ENCODE data around the gene DAB2IP. TPM values are rescaled to one million over a fixed set of nuclear protein-coding genes. Genes with fewer than 3 reads are reported as not detected.

The DAB2IP gene
- total and polyA plus RNA-seq, 4 donors: 2.3 to 13.1 (median 5.4) TPM

DNA sequence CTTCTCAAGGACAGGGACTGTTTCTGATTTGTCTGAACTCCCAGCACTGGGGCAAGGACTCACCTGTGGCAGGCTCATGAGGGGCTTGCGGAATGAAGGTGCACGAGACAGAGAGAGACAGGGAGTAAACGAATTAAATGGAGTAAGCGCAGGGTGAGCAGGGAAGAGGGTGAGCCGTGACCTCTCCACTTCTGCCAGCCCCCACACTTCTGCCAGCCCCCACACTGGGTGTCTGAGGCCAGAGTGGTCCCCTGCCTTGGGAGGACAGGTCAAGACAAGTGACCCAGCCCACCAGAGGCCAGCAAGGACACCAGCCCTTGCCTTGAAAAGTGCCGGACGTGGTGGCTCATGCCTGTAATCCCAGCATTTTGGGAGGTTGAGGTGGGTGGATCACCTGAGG, 37.2 kb downstream of the DAB2IP start:
- no peak for DNase-seq (ENCODE audit: low spot score)
- Histone ChIP-seq H3K27ac (ENCODE audit: low read depth in 1 of 2, low read length in 2 of 2) (no peak overlapping the region), H3K4me3 (ENCODE audit: low read depth in 1 of 3, low read length in 3 of 3) (no peak overlapping the region), H3K27me3 (ENCODE audit: control insufficient read depth in 4 of 4, insufficient read depth in 4 of 4, low read length in 3 of 4) (no peaks in the 10 kb centered on the region), H3K9ac (ENCODE audit: low read depth in 1 of 2, low read length in 2 of 2) (no peak overlapping the region), H3K36me3 (ENCODE audit: control insufficient read depth in 4 of 4, insufficient read depth in 3 of 4, low read depth in 1 of 4, low read length in 3 of 4) (no peaks in the 10 kb centered on the region), H3K4me1 (ENCODE audit: control insufficient read depth in 4 of 4, insufficient read depth in 4 of 4, low read length in 3 of 4) (peaks cover 0 to 2% (median 0%) of the 10 kb centered on the region in 4 donors), H3K9me3 (ENCODE audit: control insufficient read depth in 4 of 4, low read length in 3 of 4) (no peaks in the 10 kb centered on the region)
- 95% methylated on average over 7 of the region's 7 CpGs for WGBS
- TF ChIP-seq GABPA (IDR thresholded peaks at IDR 0.05 in 1 of 2, conservative IDR thresholded peaks at IDR 0.05 in 1 of 2) (no peak), JUND (IDR thresholded peaks at IDR 0.05) (no peak), TAF1 (conservative IDR thresholded peaks at IDR 0.05) (no peak), HNF4G (IDR thresholded peaks at IDR 0.05) (no peak), YY1 (IDR thresholded peaks at IDR 0.05) (no peak)
- TF ChIP-seq, protein P1, sequence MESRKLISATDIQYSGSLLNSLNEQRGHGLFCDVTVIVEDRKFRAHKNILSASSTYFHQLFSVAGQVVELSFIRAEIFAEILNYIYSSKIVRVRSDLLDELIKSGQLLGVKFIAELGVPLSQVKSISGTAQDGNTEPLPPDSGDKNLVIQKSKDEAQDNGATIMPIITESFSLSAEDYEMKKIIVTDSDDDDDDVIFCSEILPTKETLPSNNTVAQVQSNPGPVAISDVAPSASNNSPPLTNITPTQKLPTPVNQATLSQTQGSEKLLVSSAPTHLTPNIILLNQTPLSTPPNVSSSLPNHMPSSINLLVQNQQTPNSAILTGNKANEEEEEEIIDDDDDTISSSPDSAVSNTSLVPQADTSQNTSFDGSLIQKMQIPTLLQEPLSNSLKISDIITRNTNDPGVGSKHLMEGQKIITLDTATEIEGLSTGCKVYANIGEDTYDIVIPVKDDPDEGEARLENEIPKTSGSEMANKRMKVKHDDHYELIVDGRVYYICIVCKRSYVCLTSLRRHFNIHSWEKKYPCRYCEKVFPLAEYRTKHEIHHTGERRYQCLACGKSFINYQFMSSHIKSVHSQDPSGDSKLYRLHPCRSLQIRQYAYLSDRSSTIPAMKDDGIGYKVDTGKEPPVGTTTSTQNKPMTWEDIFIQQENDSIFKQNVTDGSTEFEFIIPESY (IDR thresholded peaks at IDR 0.05): no peak

DNA sequence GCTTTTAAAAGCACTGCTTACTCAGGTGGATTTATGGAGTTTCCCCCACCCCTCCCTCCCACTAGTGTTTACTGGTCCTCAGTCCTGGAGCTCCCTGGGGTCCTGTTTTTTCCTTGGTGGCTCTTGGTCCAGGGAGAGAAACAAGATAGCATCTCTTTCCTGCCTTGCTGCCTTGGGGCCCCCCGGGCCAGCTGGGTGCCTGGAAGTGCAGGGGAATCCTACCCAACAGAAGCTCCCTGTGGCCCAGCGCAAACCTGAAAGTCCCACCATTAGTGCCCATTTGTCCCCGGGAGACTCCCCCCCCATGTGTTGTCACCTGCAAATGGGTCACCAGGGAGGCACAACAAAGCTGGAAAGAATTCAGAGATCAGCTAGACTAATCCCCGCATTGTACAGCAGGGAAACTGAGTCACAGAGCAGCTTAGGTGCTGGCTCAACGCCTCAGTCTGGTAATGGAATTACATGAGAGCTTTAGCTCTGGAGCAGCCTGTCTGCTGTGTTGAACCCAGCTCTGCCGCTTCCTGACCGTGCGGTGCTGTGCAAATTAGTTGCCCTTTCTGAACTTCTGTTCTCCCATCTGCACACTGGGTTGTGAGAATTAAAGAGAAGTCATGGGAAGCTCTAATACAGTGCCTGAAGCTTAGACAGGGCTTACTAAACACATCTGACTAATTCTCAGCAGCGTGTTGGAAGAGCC, 38.2 kb downstream of the DAB2IP start:
- TF ChIP-seq GABPA (IDR thresholded peaks at IDR 0.05 in 1 of 2, conservative IDR thresholded peaks at IDR 0.05 in 1 of 2) (no peak), FOXA1 (IDR thresholded peaks at IDR 0.05) (no peak), YY1 (IDR thresholded peaks at IDR 0.05) (no peak), HNF4G (IDR thresholded peaks at IDR 0.05) (no peak), RAD21 (IDR thresholded peaks at IDR 0.05) (no peak)
- Histone ChIP-seq H3K27ac (ENCODE audit: low read depth in 1 of 2, low read length in 2 of 2) (no peak overlapping the region), H3K27me3 (ENCODE audit: control insufficient read depth in 4 of 4, insufficient read depth in 4 of 4, low read length in 3 of 4) (no peaks in the 10 kb centered on the region), H3K4me1 (ENCODE audit: control insufficient read depth in 4 of 4, insufficient read depth in 4 of 4, low read length in 3 of 4) (peaks cover 0 to 2% (median 0%) of the 10 kb centered on the region in 4 donors), H3K9me3 (ENCODE audit: control insufficient read depth in 4 of 4, low read length in 3 of 4) (no peaks in the 10 kb centered on the region), H3K9ac (ENCODE audit: low read depth in 1 of 2, low read length in 2 of 2) (no peak overlapping the region), H3K4me3 (ENCODE audit: low read depth in 1 of 3, low read length in 3 of 3) (no peak overlapping the region), H3K36me3 (ENCODE audit: control insufficient read depth in 4 of 4, insufficient read depth in 3 of 4, low read depth in 1 of 4, low read length in 3 of 4) (no peaks in the 10 kb centered on the region)
- DNase-seq (ENCODE audit: low spot score): no peak
- WGBS: 94% methylated on average over 9 of the region's 9 CpGs

- no peak for DNase-seq (ENCODE audit: low spot score)
- 93% methylated on average over 8 of the region's 8 CpGs for WGBS
- no peak overlapping the region for H3K4me3 ChIP-seq (ENCODE audit: low read depth in 1 of 3, low read length in 3 of 3)
- H3K27ac ChIP-seq (ENCODE audit: low read depth in 1 of 2, low read length in 2 of 2): no peak overlapping the region
- no peak for TF ChIP-seq RXRA (IDR thresholded peaks at IDR 0.05)
- no peak for TF ChIP-seq FOXA2 (IDR thresholded peaks at IDR 0.05)
- TF ChIP-seq SP1 (IDR thresholded peaks at IDR 0.05): no peak
- TF ChIP-seq MAX (IDR thresholded peaks at IDR 0.05): no peak
- no peak for TF ChIP-seq TAF1 (conservative IDR thresholded peaks at IDR 0.05)
- TF ChIP-seq EGR1 (IDR thresholded peaks at IDR 0.05; ENCODE audit: low read depth in 2 of 2): no peak
- TF ChIP-seq RAD21 (IDR thresholded peaks at IDR 0.05): no peak
- no peak for TF ChIP-seq FOXA1 (IDR thresholded peaks at IDR 0.05)
- TF ChIP-seq ATF3 (IDR thresholded peaks at IDR 0.05): no peak
- TF ChIP-seq YY1 (IDR thresholded peaks at IDR 0.05): no peak
- TF ChIP-seq, protein P2, sequence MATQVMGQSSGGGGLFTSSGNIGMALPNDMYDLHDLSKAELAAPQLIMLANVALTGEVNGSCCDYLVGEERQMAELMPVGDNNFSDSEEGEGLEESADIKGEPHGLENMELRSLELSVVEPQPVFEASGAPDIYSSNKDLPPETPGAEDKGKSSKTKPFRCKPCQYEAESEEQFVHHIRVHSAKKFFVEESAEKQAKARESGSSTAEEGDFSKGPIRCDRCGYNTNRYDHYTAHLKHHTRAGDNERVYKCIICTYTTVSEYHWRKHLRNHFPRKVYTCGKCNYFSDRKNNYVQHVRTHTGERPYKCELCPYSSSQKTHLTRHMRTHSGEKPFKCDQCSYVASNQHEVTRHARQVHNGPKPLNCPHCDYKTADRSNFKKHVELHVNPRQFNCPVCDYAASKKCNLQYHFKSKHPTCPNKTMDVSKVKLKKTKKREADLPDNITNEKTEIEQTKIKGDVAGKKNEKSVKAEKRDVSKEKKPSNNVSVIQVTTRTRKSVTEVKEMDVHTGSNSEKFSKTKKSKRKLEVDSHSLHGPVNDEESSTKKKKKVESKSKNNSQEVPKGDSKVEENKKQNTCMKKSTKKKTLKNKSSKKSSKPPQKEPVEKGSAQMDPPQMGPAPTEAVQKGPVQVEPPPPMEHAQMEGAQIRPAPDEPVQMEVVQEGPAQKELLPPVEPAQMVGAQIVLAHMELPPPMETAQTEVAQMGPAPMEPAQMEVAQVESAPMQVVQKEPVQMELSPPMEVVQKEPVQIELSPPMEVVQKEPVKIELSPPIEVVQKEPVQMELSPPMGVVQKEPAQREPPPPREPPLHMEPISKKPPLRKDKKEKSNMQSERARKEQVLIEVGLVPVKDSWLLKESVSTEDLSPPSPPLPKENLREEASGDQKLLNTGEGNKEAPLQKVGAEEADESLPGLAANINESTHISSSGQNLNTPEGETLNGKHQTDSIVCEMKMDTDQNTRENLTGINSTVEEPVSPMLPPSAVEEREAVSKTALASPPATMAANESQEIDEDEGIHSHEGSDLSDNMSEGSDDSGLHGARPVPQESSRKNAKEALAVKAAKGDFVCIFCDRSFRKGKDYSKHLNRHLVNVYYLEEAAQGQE (IDR thresholded peaks at IDR 0.05): no peak
- H3K9me3 ChIP-seq (ENCODE audit: control insufficient read depth in 4 of 4, low read length in 3 of 4): no peaks in the 10 kb centered on the region
- H3K27me3 ChIP-seq (ENCODE audit: control insufficient read depth in 4 of 4, insufficient read depth in 4 of 4, low read length in 3 of 4): no peaks in the 10 kb centered on the region
- no peak overlapping the region for H3K9ac ChIP-seq (ENCODE audit: low read depth in 1 of 2, low read length in 2 of 2)
- H3K4me1 ChIP-seq (ENCODE audit: control insufficient read depth in 4 of 4, insufficient read depth in 4 of 4, low read length in 3 of 4): peaks cover 0 to 2% (median 0%) of the 10 kb centered on the region in 4 donors
- H3K36me3 ChIP-seq (ENCODE audit: control insufficient read depth in 4 of 4, insufficient read depth in 3 of 4, low read depth in 1 of 4, low read length in 3 of 4): no peaks in the 10 kb centered on the region
Measured at GRCh38 chr9:121690316-121690715, 38.9 kb downstream of the DAB2IP start.

Measured in liver (tissue), 9 donors.